ENCODE results near the gene COL18A1.
"Not testable (repeated sequence)": the region's sequence is repeated elsewhere in the genome, so short reads cannot be mapped to it uniquely, and the experiment has no call there.

The COL18A1 gene

DNA sequence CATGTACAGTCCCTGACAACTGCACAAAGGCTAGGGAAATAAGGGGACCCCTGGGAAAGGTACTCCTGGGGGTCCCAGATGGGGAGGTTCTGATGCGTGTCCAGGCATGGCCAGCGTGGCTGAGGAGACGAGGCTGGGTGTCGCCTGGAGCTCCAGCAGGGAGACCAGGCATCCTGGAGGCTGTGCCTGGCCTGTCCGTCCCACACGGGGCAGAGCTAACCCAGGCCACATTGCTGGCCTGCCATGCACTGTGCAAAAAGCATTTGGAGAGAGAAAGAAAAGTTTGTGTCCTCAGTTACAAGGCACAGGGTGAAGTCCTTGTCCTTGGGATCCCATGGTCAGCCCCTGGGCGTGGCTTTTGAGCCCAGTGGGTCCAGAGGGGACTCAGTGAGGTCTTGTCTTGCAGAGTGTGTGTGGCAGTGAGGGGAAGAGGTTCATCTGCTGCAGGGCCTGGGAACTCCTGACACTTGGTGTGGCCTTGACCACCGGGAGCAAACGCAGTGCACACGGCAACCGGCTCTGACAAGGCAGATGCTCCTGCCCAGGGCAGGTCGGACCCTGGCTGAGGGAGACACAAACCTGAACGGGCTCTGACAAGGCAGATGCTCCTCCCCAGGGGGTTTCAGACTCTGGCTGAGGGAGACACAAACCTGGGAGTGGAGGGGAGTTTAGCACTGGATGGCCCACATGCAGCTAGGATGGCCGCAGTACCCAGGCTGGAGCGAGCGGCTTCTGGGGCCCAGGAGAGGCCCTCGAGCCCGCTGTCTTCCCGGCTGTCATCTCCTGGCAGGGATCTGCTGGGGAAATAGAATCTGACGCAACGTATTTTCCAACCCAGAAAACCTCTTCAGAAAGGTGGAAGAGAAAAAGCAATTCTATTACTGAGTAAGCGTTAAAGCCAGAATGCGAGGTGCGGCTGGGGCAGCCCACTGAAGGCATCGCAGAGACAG lies 37.3 kb upstream of the COL18A1 start:
- no peak for DNase-seq (ENCODE audit: low read depth)

- not testable (repeated sequence) for DNase-seq (ENCODE audit: low read depth)
These were observed 35.9 kb upstream of the COL18A1 start for GRCh38 chr21:45369018-45369417.

DNA sequence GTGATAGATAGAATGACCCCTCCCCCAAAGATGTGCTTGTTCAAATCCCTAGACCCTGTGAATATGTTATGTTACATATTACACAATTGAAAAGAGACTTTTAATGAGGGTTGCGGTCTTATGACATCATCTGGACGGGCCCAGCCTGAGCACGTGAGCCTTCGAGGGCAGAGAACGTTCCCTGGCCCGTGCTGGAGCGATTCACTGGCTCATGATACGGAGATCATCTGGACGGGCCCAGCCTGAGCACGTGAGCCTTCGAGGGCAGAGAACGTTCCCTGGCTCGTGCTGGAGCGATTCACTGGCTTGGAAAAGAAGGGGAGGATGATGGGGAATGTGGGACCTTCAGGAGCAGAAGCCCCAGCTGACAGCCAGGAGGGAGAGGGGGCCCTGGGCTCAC lies 34.4 kb upstream of the COL18A1 start:
- no peak for DNase-seq (ENCODE audit: low read depth)

GRCh38 chr21:45371081-45371480 lies 33.9 kb upstream of the COL18A1 start:
- DNase-seq (ENCODE audit: low read depth), result no peak

- no peak for DNase-seq (ENCODE audit: low read depth)
These were observed 33.3 kb upstream of the COL18A1 start for GRCh38 chr21:45371655-45372054.

DNA sequence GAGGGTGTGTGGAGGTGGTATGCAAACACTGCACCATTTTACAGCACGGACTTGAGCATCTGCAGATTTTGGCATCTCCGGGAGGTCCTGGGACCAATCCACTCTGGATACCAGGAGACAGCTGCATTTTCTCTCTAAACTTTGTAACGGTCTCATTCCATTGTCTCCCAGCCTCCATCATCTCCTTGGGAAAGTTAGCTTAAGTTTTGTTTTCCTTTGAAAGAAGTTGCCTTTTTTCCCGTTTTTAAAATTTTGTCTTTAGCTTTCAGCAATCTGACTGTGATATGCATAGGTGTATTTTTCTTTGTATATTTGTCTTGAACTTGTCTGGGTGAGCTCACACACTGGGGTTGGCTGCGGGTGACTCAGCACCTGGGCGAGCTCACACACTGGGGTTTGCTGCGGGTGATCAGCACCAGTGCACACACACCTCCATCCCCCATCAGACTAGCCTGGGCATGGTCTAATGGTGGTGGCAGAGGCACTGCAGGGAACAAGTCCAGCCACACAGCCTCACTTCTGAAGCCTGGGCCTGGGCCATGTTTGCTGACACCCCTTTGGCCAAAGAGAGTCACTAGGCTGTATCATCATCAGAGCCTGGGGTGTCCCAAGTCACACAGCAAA lies 32.1 kb upstream of the COL18A1 start:
- DNase-seq (ENCODE audit: low read depth), result no peak

GRCh38 chr21:45373991-45374816 lies 30.8 kb upstream of the COL18A1 start:
- no peak for DNase-seq (ENCODE audit: low read depth)

- DNase-seq (ENCODE audit: low read depth), result no peak
These were observed 30.0 kb upstream of the COL18A1 start for GRCh38 chr21:45374826-45375455.

- no peak for DNase-seq (ENCODE audit: low read depth)
These were observed 28.3 kb upstream of the COL18A1 start for GRCh38 chr21:45376459-45377324.

DNA sequence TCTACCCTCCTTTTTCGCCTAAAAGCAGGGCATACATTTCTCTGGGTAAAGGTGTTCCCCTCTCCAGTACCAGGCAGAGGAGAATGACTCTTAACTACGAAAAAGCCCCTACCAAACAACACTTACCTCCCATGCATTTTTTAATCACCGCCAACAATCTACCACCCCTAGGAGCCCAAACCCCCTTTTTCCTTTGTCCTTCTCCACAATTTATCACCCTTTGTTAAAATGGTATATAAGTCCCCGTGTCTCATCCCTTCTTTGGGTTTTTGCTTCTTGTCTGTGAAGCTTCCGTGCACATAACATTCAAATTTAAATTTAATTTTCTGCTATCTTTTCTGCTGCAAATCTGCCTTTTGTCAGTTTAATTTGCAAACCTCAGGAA lies 27.6 kb upstream of the COL18A1 start:
- DNase-seq (ENCODE audit: low read depth), result no peak

GRCh38 chr21:45377866-45378257 lies 27.1 kb upstream of the COL18A1 start:
- DNase-seq (ENCODE audit: low read depth), result no peak

GRCh38 chr21:45378258-45378966 lies 26.6 kb upstream of the COL18A1 start:
- no peak for DNase-seq (ENCODE audit: low read depth)

DNA sequence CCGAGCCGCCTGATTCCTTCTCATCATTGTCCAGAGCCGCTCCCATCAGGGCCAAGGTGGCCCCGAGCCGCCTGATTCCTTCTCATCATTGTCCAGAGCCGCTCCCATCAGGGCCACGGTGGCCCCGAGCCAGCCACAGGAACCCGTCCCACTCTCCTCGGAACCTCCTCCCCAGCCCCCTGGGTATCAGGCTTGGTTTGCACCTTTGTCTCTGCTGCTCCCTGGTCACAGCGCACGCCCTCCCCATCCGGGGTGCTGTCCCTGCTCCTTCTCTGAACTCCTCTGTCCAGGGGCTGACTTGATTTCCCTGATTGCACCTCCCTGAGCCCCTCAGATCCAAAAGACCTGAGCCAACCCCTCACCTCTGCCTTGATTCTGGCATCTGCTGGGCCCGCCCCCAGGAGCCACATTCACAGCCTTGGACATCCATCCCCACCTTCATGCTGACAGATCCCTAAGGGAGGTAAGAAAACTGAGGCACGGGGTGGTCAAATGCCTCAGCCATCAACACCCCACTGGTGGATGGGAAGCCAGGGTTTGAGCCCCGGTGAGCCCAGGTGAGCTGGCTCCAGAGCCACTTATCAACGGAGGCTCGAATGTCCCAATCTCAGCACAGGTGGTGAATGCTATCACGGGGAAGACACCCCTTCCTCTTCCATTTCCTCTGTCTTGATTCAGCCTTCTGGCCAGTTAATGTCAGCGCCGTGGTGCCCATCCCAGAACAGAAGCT lies 25.6 kb upstream of the COL18A1 start:
- no peak for DNase-seq (ENCODE audit: low read depth)

GRCh38 chr21:45379901-45380330 lies 25.0 kb upstream of the COL18A1 start:
- DNase-seq (ENCODE audit: low read depth), result no peak

GRCh38 chr21:45380566-45380965 lies 24.4 kb upstream of the COL18A1 start:
- DNase-seq (ENCODE audit: low read depth), result no peak

- no peak for DNase-seq (ENCODE audit: low read depth)
These were observed 23.8 kb upstream of the COL18A1 start for GRCh38 chr21:45381036-45381787.

- DNase-seq (ENCODE audit: low read depth), result no peak
These were observed 22.9 kb upstream of the COL18A1 start for GRCh38 chr21:45381865-45382696.

DNA sequence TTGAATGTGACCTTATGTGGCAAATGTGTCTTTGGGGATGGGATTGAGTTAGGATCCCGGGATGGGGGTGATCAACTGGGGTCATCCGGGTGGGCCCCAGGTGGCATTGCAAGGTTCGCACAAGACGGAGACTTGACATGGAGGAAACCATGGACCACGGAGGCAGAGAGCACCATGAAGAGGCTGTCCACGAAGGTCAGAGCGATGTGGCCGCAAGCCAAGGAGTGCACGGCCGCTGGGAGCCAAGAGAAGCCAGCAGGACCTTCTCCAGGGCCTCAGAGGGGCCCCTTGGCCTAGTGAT lies 22.3 kb upstream of the COL18A1 start:
- DNase-seq (ENCODE audit: low read depth), result no peak

All from stimulated activated CD8-positive, alpha-beta memory T cell treated with anti-CD3 and anti-CD28 coated beads, Interleukin-15, amount 100 ng/mL, for 24 hours (primary cell).